Hepatocyte (in vitro differentiated cells): ENCODE data around the gene AGBL5.

Experiments used
- EZH2 ChIP-seq: fragments of 200-600 bp; sonication (generic); IDR thresholded peaks from 2 replicates; pipeline ENCODE4 v1.6.1; 2016; ENCODE audit warnings: antibody characterized with exemption, mild to moderate bottlenecking, borderline replicate concordance
- EZH2phosphoT487 ChIP-seq: fragments of 200-600 bp; sonication (generic); IDR thresholded peaks from one replicate; pipeline ENCODE4 v1.6.1; 2018; ENCODE audit warnings: antibody characterized with exemption, mild to moderate bottlenecking, low read depth, moderate library complexity; ENCODE audit not compliant: unreplicated experiment, severe bottlenecking
- TF ChIP-seq, protein P1 (sequence below): fragments of 200-600 bp; sonication (generic); IDR thresholded peaks from 2 replicates; pipeline ENCODE4 v1.5.1; 2016; ENCODE audit warnings: antibody characterized with exemption, mild to moderate bottlenecking; ENCODE audit not compliant: poor library complexity

DNA sequence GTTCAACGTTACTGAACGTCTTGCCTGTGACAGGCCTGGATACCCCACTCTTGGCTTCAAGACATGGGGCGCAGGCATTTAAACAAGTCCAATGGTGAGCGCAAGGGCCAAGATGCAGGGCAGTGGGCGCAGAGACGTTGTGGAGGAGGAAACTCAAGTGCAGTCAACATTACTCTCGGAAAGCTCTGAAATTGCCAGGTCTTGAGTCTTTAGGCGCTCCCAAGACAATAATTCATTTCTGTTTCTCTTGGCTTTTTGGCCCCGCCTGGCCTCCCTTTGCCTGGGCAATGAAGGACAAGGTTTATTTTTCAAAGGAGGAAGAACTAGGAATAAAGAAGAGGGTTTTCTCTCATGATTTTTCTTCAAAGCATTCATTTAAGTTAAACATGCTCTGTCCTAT, 32.0 kb upstream of the AGBL5 start:
- TF ChIP-seq, protein P1, sequence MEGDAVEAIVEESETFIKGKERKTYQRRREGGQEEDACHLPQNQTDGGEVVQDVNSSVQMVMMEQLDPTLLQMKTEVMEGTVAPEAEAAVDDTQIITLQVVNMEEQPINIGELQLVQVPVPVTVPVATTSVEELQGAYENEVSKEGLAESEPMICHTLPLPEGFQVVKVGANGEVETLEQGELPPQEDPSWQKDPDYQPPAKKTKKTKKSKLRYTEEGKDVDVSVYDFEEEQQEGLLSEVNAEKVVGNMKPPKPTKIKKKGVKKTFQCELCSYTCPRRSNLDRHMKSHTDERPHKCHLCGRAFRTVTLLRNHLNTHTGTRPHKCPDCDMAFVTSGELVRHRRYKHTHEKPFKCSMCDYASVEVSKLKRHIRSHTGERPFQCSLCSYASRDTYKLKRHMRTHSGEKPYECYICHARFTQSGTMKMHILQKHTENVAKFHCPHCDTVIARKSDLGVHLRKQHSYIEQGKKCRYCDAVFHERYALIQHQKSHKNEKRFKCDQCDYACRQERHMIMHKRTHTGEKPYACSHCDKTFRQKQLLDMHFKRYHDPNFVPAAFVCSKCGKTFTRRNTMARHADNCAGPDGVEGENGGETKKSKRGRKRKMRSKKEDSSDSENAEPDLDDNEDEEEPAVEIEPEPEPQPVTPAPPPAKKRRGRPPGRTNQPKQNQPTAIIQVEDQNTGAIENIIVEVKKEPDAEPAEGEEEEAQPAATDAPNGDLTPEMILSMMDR: no peak
- TF ChIP-seq EZH2phosphoT487: no peak
- no peak for TF ChIP-seq EZH2
